IMR-90 (cell line): ENCODE data around the gene ADAM23. TPM values are rescaled to one million over a fixed set of nuclear protein-coding genes. Genes with fewer than 3 reads are reported as not detected.

Experiments used
- ATAC-seq: fragments of 200-7000 bp; cut with Tn5 transposase; 2 replicates; pipeline ENCODE4 v1.9.1; 2020; ENCODE audit warnings: low read depth, mild to moderate bottlenecking, moderate library complexity
- BruUV-seq: library from RNA; stranded (reverse); fragments of 400-500 nt; replicated peaks from 2 replicates; lab custom pipeline; 2021; lab: Mats Ljungman, UMichigan
- CTCF ChIA-PET: fragments of 300-600 bp; formaldehyde crosslinking; extraction: SDS; loops from one replicate; lab custom pipeline; 2021; ENCODE audit warnings: antibody characterized with exemption; lab: Yijun Ruan, JAX
- POLR2A ChIA-PET: fragments of 300-600 bp; sonication (Branson Sonifier 250); formaldehyde crosslinking; loops from one replicate; lab custom pipeline; 2022; ENCODE audit warnings: antibody characterized with exemption; ENCODE audit not compliant: unreplicated experiment; lab: Charles Lee
- DNase-seq: peaks from one replicate; pipeline ENCODE4 v3.0.0; 2013
- H2AFZ ChIP-seq: replicated peaks from 2 replicates; pipeline ENCODE3; 2013; ENCODE audit warnings: low read length, mild to moderate bottlenecking; ENCODE audit not compliant: poor library complexity
- H2AK5ac ChIP-seq: 2 replicates; pipeline ENCODE4 v1.6.1; 2013; ENCODE audit warnings: low read depth, low read length, inconsistent platforms
- H2AK9ac ChIP-seq: replicated peaks from 2 replicates; pipeline ENCODE3; 2013; ENCODE audit warnings: mild to moderate bottlenecking, low read depth, low read length, moderate library complexity; ENCODE audit not compliant: poor library complexity
- H2BK120ac ChIP-seq: 2 replicates; pipeline ENCODE4 v1.6.1; 2013; ENCODE audit warnings: low read depth, low read length, inconsistent platforms
- H2BK15ac ChIP-seq: 3 replicates; pipeline ENCODE4 v1.6.1; 2013; ENCODE audit warnings: low read depth, low read length, inconsistent platforms
- H2BK20ac ChIP-seq: 2 replicates; pipeline ENCODE4 v1.6.1; 2013; ENCODE audit warnings: low read depth, mild to moderate bottlenecking, inconsistent platforms, low read length, moderate library complexity
- H2BK5ac ChIP-seq: 2 replicates; pipeline ENCODE4 v1.6.1; 2013; ENCODE audit warnings: mild to moderate bottlenecking, low read depth, low read length, inconsistent platforms; ENCODE audit not compliant: poor library complexity, severe bottlenecking
- H3K14ac ChIP-seq: replicated peaks from 2 replicates; pipeline ENCODE4 v1.6.1; 2013; ENCODE audit warnings: low read depth, low read length, inconsistent platforms
- H3K18ac ChIP-seq: 2 replicates; pipeline ENCODE4 v1.6.1; 2013; ENCODE audit warnings: low read depth, low read length, control low read depth
- H3K23ac ChIP-seq: 2 replicates; pipeline ENCODE4 v1.6.1; 2013; ENCODE audit warnings: low read depth, low read length, inconsistent platforms
- H3K27ac ChIP-seq: 2 replicates; pipeline ENCODE4 v1.5.1; 2013; ENCODE audit warnings: mild to moderate bottlenecking, control low read depth, low read length; ENCODE audit not compliant: insufficient read depth
- H3K27me3 ChIP-seq: 2 replicates; pipeline ENCODE4 v1.6.1; 2013; ENCODE audit warnings: low read length; ENCODE audit not compliant: control insufficient read depth, insufficient read depth
- H3K36me3 ChIP-seq: 2 replicates; pipeline ENCODE4 v1.6.1; 2013; ENCODE audit warnings: low read length, mixed read lengths; ENCODE audit not compliant: control insufficient read depth, insufficient read depth
- H3K4ac ChIP-seq: 2 replicates; pipeline ENCODE4 v1.6.1; 2013; ENCODE audit warnings: low read depth, low read length, inconsistent platforms
- H3K4me1 ChIP-seq: 2 replicates; pipeline ENCODE4 v1.6.1; 2013; ENCODE audit warnings: low read length, mixed read lengths; ENCODE audit not compliant: control insufficient read depth, insufficient read depth
- H3K4me2 ChIP-seq: 2 replicates; pipeline ENCODE4 v1.6.1; 2013; ENCODE audit warnings: low read depth, mild to moderate bottlenecking, control low read depth, low read length, moderate library complexity
- H3K4me3 ChIP-seq: 2 replicates; pipeline ENCODE4 v1.5.1; 2013; ENCODE audit warnings: low read depth, mild to moderate bottlenecking, control low read depth, low read length, moderate library complexity; ENCODE audit not compliant: insufficient read depth
- H3K56ac ChIP-seq: 2 replicates; pipeline ENCODE4 v1.6.1; 2013; ENCODE audit warnings: low read length, inconsistent platforms; ENCODE audit not compliant: insufficient read depth; ENCODE audit errors: extremely low read depth
- H3K79me1 ChIP-seq, 2 experiments: 2 replicates each; pipeline ENCODE4 v1.6.1; 2013; ENCODE audit warnings: low read length in 2 of 2, inconsistent platforms in 1 of 2, low read depth in 1 of 2
- H3K9ac ChIP-seq: 2 replicates; pipeline ENCODE4 v1.6.1; 2013; ENCODE audit warnings: low read depth, low read length, control low read depth
- H3K9me1 ChIP-seq: 2 replicates; pipeline ENCODE4 v1.6.1; 2013; ENCODE audit warnings: low read length, inconsistent platforms; ENCODE audit not compliant: insufficient read depth
- H3K9me3 ChIP-seq: 2 replicates; pipeline ENCODE4 v1.6.1; 2013; ENCODE audit warnings: low read length; ENCODE audit not compliant: control insufficient read depth, insufficient read depth
- H4K20me1 ChIP-seq: 2 replicates; pipeline ENCODE4 v1.6.1; 2013; ENCODE audit warnings: low read length, inconsistent platforms; ENCODE audit not compliant: insufficient read depth
- H4K5ac ChIP-seq: 2 replicates; pipeline ENCODE4 v1.6.1; 2013; ENCODE audit warnings: mild to moderate bottlenecking, low read depth, low read length, control low read depth
- H4K8ac ChIP-seq, 2 experiments: 2 replicates each; pipeline ENCODE4 v1.6.1; 2013; ENCODE audit warnings: low read depth in 2 of 2, low read length in 2 of 2, control low read depth in 1 of 2, inconsistent platforms in 1 of 2
- H4K91ac ChIP-seq: 2 replicates; pipeline ENCODE4 v1.6.1; 2013; ENCODE audit warnings: low read depth, low read length, inconsistent platforms; ENCODE audit not compliant: insufficient read depth
- BHLHE40 ChIP-seq: fragments of 150-350 bp; IDR thresholded peaks from 2 replicates; pipeline ENCODE4 v1.6.1; 2016; ENCODE audit warnings: mild to moderate bottlenecking, low read depth, low read length
- CHD1 ChIP-seq: IDR thresholded peaks from 2 replicates; pipeline ENCODE4 v1.6.1; 2012; ENCODE audit warnings: low read depth, low read length, improper control_type of control experiment
- MAFK ChIP-seq: IDR thresholded peaks from 2 replicates; pipeline ENCODE4 v1.6.1; 2012; ENCODE audit warnings: low read depth, low read length, improper control_type of control experiment
- MAZ ChIP-seq: IDR thresholded peaks from 2 replicates; pipeline ENCODE4 v1.6.1; 2012; ENCODE audit warnings: low read depth, mild to moderate bottlenecking, low read length, improper control_type of control experiment, moderate library complexity, borderline replicate concordance
- MXI1 ChIP-seq: IDR thresholded peaks from 2 replicates; pipeline ENCODE4 v1.6.1; 2012; ENCODE audit warnings: low read depth, mild to moderate bottlenecking, low read length, moderate library complexity, borderline replicate concordance
- NFE2L2 ChIP-seq: fragments of 150-350 bp; IDR thresholded peaks from 2 replicates; pipeline ENCODE4 v1.6.1; 2016; ENCODE audit warnings: low read depth, mild to moderate bottlenecking, low read length
- RFX5 ChIP-seq: IDR thresholded peaks from 2 replicates; pipeline ENCODE4 v1.8.0; 2012; ENCODE audit warnings: low read depth, mild to moderate bottlenecking, low read length, moderate library complexity
- WGBS, 2 experiments: methylation state at CpG; one replicate each; pipeline versions ENCODE4 v1.1.5 to v1.1.7; 2013; ENCODE audit warnings: missing lambda C conversion rate in 2 of 2; ENCODE audit not compliant: insufficient read length in 1 of 2; ENCODE audit errors: extremely low coverage in 2 of 2; 5-methylcytosine and 5-hydroxymethylcytosine counted together
- dilution Hi-C: fragments of 300-500 bp; cut with HindIII; formaldehyde crosslinking; loops from one replicate; pipeline ENCODE4 v1.14.3; 2018; ENCODE audit warnings: low sequenced_read_pairs; ENCODE audit not compliant: unreplicated experiment
- in situ Hi-C: fragments of 300-500 bp; cut with MboI; formaldehyde crosslinking; loops from 3 replicates; pipeline ENCODE4 v1.14.3; 2019; ENCODE audit warnings: low sequenced_read_pairs, inconsistent platforms, mixed read lengths
- intact Hi-C: fragments of 100-400 bp; cut with micrococcal nuclease; formaldehyde crosslinking; loops from 2 replicates; pipeline ENCODE4 v1.10.0; 2022
- polyA plus RNA-seq, 3 experiments: library from polyadenylated mRNA; depleted of rRNA; stranded (reverse); fragments of >200 nt; gene quantifications; 2 replicates each; pipeline ENCODE4 v1.2.3, GENCODE V29; 2012; ENCODE audit warnings: low replicate concordance in 1 of 3
- total RNA-seq: library from RNA; depleted of rRNA; stranded (reverse); fragments of >200 nt; gene quantifications from 2 replicates; pipeline ENCODE4 v1.2.3, GENCODE V29; 2012
- TF ChIP-seq, protein P1 (sequence below): fragments of 150-350 bp; IDR thresholded peaks from 2 replicates; pipeline ENCODE4 v1.6.1; 2016; ENCODE audit warnings: low read depth, mild to moderate bottlenecking, low read length, moderate library complexity, borderline replicate concordance
- TF ChIP-seq, protein P2 (sequence below): conservative IDR thresholded peaks from 2 replicates; pipeline ENCODE4 v1.5.1; 2012; ENCODE audit warnings: mild to moderate bottlenecking, low read depth, low read length, improper control_type of control experiment

The ADAM23 gene
- total and polyA plus RNA-seq, 2 of the 4 experiments (the other 2 are of a cell fraction), result 2.9 to 10.3 TPM

DNA sequence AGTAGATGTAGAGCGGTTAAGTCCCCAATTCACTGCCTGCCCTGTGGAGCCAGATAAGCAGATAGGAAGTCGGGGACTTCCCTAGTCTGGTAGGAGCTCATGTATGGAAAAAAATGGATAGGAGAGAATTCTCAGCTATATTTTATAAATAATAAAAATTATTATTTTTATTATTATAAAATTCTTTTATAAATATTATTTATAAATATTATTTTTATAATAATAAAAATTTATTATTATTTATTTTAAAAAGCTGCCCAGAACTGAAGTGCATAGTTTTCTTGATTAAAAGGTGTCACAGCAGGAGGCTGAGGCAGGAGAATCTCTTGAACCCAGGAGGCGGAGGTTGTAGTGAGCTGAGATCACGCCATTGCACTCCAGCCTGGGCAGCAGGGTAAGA, 97.4 kb downstream of the ADAM23 start:
- intact Hi-C loops, result no loop called here
- Histone ChIP-seq H2BK20ac (no peak overlapping the region), H3K56ac (no peak overlapping the region), H3K4ac (no peak overlapping the region), H2AFZ (no peak overlapping the region), H4K8ac (no peak overlapping the region), H3K4me3 (no peak overlapping the region), H4K20me1 (no peaks in the 10 kb centered on the region), H3K27me3 (no peaks in the 10 kb centered on the region), H3K14ac (no peak overlapping the region), H2BK5ac (no peak overlapping the region), H2BK15ac (no peak overlapping the region), H3K4me2 (no peak overlapping the region), H3K79me1 (no peaks in the 10 kb centered on the region), H3K4me1 (no peaks in the 10 kb centered on the region), H3K9me1 (no peaks in the 10 kb centered on the region), H3K36me3 (no peaks in the 10 kb centered on the region), H3K23ac (no peak overlapping the region), H3K9me3 (no peaks in the 10 kb centered on the region), H4K91ac (no peak overlapping the region), H3K18ac (no peak overlapping the region), H2AK9ac (no peak overlapping the region), H4K5ac (no peak overlapping the region), H3K9ac (no peak overlapping the region), H3K27ac (no peak overlapping the region), H2AK5ac (no peak overlapping the region), H2BK120ac (no peak overlapping the region)
- WGBS, 2 experiments, result 100% methylated on average over 1 of the region's 4 CpGs; no CpG with 5 or more reads in 1 of the 2 experiments
- in situ Hi-C loops, result no loop called here
- ATAC-seq, result no peak
- BruUV-seq, result no TSS peak
- CTCF ChIA-PET, result no interaction called here
- DNase-seq, result no peak
- TF ChIP-seq MXI1 (no peak), RFX5 (no peak), BHLHE40 (no peak), MAFK (no peak), NFE2L2 (no peak), MAZ (no peak), CHD1 (no peak)
- TF ChIP-seq, protein P1, sequence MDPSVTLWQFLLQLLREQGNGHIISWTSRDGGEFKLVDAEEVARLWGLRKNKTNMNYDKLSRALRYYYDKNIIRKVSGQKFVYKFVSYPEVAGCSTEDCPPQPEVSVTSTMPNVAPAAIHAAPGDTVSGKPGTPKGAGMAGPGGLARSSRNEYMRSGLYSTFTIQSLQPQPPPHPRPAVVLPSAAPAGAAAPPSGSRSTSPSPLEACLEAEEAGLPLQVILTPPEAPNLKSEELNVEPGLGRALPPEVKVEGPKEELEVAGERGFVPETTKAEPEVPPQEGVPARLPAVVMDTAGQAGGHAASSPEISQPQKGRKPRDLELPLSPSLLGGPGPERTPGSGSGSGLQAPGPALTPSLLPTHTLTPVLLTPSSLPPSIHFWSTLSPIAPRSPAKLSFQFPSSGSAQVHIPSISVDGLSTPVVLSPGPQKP, result no peak
- TF ChIP-seq, protein P2, sequence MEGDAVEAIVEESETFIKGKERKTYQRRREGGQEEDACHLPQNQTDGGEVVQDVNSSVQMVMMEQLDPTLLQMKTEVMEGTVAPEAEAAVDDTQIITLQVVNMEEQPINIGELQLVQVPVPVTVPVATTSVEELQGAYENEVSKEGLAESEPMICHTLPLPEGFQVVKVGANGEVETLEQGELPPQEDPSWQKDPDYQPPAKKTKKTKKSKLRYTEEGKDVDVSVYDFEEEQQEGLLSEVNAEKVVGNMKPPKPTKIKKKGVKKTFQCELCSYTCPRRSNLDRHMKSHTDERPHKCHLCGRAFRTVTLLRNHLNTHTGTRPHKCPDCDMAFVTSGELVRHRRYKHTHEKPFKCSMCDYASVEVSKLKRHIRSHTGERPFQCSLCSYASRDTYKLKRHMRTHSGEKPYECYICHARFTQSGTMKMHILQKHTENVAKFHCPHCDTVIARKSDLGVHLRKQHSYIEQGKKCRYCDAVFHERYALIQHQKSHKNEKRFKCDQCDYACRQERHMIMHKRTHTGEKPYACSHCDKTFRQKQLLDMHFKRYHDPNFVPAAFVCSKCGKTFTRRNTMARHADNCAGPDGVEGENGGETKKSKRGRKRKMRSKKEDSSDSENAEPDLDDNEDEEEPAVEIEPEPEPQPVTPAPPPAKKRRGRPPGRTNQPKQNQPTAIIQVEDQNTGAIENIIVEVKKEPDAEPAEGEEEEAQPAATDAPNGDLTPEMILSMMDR, result no peak
- dilution Hi-C loops, result no loop called here
- POLR2A ChIA-PET, result no interaction called here
